ENCODE results near the gene COL9A1.
A peak's percentile ranks its signal among the peaks of the same experiment; 100 is the strongest.

GRCh38 chr6:70277470-70277869 is 25.4 kb downstream of the COL9A1 start:
- TF ChIP-seq CTCF (IDR thresholded peaks at IDR 0.05) (no peak), POLR2A (IDR thresholded peaks at IDR 0.05) (no peak), POLR2AphosphoS5 (IDR thresholded peaks at IDR 0.05; ENCODE audit: insufficient read depth in 1 of 2, low read depth in 1 of 2) (peak in 1 of 2 donors; percentile 69)
